NB4 (cell line): ENCODE data around the gene FAM90A26.
"Not testable (repeated sequence)": the region's sequence is repeated elsewhere in the genome, so short reads cannot be mapped to it uniquely, and the experiment has no call there.

ENCODE experiments used
- DNase-seq: peaks from one replicate; pipeline ENCODE4 v3.0.0; 2010; ENCODE audit warnings: low read depth
- H3K4me3 ChIP-seq: one replicate; pipeline ENCODE4 v1.5.1; 2011; ENCODE audit warnings: mild to moderate bottlenecking, low read depth, low read length, moderate library complexity

FAM90A26 gene

GRCh38 chr4:9224596-9224995 is 54.4 kb downstream of the FAM90A26 start, which contains the start of gene USP17L13:
Gene USP17L13, plus strand, starts transcription at chr4:9224896. Its CDS starts 0 bp downstream, at chr4:9224896.
- DNase-seq, H3K4me3 ChIP-seq: not testable (repeated sequence)
